COLO668 (cell line): ENCODE data around the gene IDS.
A peak's percentile ranks its signal among the peaks of the same experiment; 100 is the strongest.
"Not testable (repeated sequence)": the region's sequence is repeated elsewhere in the genome, so short reads cannot be mapped to it uniquely, and the experiment has no call there.

Experiments
- DNase-seq: peaks from one replicate; lab custom pipeline; 2025; ENCODE audit not compliant: unreplicated experiment; lab: John Stamatoyannopoulos, UW

IDS gene

GRCh38 chrX:149499766-149500165 is 5.3 kb downstream of the IDS start:
- DNase-seq = no peak

GRCh38 chrX:149498767-149499166 is 6.3 kb downstream of the IDS start:
- DNase-seq = no peak

- no peak for DNase-seq
Measured at GRCh38 chrX:149497626-149498025, 7.5 kb downstream of the IDS start.

GRCh38 chrX:149497054-149497453 is 8.1 kb downstream of the IDS start:
- no peak for DNase-seq

- DNase-seq = peak; percentile 17
Measured at GRCh38 chrX:149495573-149496071, 9.5 kb downstream of the IDS start.

- no peak for DNase-seq
Measured at GRCh38 chrX:149494844-149495565, 10.1 kb downstream of the IDS start.

- no peak for DNase-seq
Measured at GRCh38 chrX:149493567-149494562, 11.2 kb downstream of the IDS start.

- peak; percentile 7 for DNase-seq
Measured at GRCh38 chrX:149491812-149492211, 13.3 kb downstream of the IDS start.

GRCh38 chrX:149490100-149490499 is 15.0 kb downstream of the IDS start:
- DNase-seq = no peak

GRCh38 chrX:149488411-149489052 is 16.6 kb downstream of the IDS start:
- DNase-seq = not testable (repeated sequence)

GRCh38 chrX:149488008-149488407 is 17.1 kb downstream of the IDS start:
- DNase-seq = not testable (repeated sequence)

GRCh38 chrX:149487292-149487691 is 17.8 kb downstream of the IDS start:
- no peak for DNase-seq

- DNase-seq = no peak
Measured at GRCh38 chrX:149476513-149476912, 28.6 kb downstream of the IDS start.

- DNase-seq = no peak
Measured at GRCh38 chrX:149473966-149474365, 31.1 kb downstream of the IDS start.

- DNase-seq = no peak
Measured at GRCh38 chrX:149473092-149473491, 32.0 kb downstream of the IDS start.

GRCh38 chrX:149472625-149473024 is 32.5 kb downstream of the IDS start:
- no peak for DNase-seq

- no peak for DNase-seq
Measured at GRCh38 chrX:149471397-149471796, 33.7 kb downstream of the IDS start.

- peak; percentile 79 for DNase-seq
Measured at GRCh38 chrX:149470955-149471354, 34.2 kb downstream of the IDS start.

- no peak for DNase-seq
Measured at GRCh38 chrX:149469406-149469805, 35.7 kb downstream of the IDS start.

- DNase-seq = no peak
Measured at GRCh38 chrX:149467920-149468319, 37.2 kb downstream of the IDS start.

GRCh38 chrX:149467461-149467860 is 37.6 kb downstream of the IDS start:
- no peak for DNase-seq
